ENCODE data around the gene PKD2L1. TPM values are rescaled to one million over a fixed set of nuclear protein-coding genes. Genes with fewer than 3 reads are reported as not detected.

PKD2L1 gene
- total and polyA plus RNA-seq, 9 of the 15 experiments (the other 6 are each of a cell fraction or from before 2014, with no cell fraction given), result not detected

- TF ChIP-seq JUND (IDR thresholded peaks at IDR 0.05; ENCODE audit: borderline replicate concordance, low read depth, low read length), result 0 out of 2 replicates have a peak, but pooled peaks have one; percentile 13
- no peak; the same call in 2 of the 3 replicates for TF ChIP-seq JUND (tag; IDR thresholded peaks at IDR 0.05; ENCODE audit: borderline replicate concordance, low read depth, low read length)
- TF ChIP-seq ZNF717 (CRISPR knock-in tag; IDR thresholded peaks at IDR 0.05), result no peak
- no peak for TF ChIP-seq NELFE (IDR thresholded peaks at IDR 0.05; ENCODE audit: insufficient read depth, insufficient read length)
- TF ChIP-seq NEUROD1 (IDR thresholded peaks at IDR 0.05; ENCODE audit: borderline replicate concordance, low read depth, low read length, partially characterized antibody), result peak; percentile 76
- TF ChIP-seq TBL1XR1 (IDR thresholded peaks at IDR 0.05; ENCODE audit: low read length in 2 of 2), result peak in 1 of 2 experiments; percentile 53; a peak in 1 of 4 replicates
- TF ChIP-seq SAP30 (IDR thresholded peaks at IDR 0.05; ENCODE audit: borderline replicate concordance, insufficient read depth, low read depth, low read length, poor library complexity, severe bottlenecking), result peak; percentile 54
- no peak for TF ChIP-seq ZNF41 (CRISPR knock-in tag; conservative IDR thresholded peaks at IDR 0.05)
- TF ChIP-seq ARID4B (CRISPR knock-in tag; IDR thresholded peaks at IDR 0.05), result peak; percentile 56; the same call in 1 of the 2 replicates
- TF ChIP-seq RB1 (IDR thresholded peaks at IDR 0.05; ENCODE audit: low read depth), result peak; percentile 42; the same call in 1 of the 2 replicates
- peak; percentile 52; the same call in 1 of the 2 replicates for TF ChIP-seq CXXC5 (CRISPR knock-in tag; IDR thresholded peaks at IDR 0.05)
- peak; percentile 61; the same call in 1 of the 2 replicates for TF ChIP-seq RBFOX2 (IDR thresholded peaks at IDR 0.05; ENCODE audit: low read depth, low read length)
- TF ChIP-seq POU5F1 (IDR thresholded peaks at IDR 0.05; ENCODE audit: borderline replicate concordance, low read depth, low read length, partially characterized antibody), result peak; percentile 86
- peak; percentile 25; the same call in 1 of the 2 replicates for TF ChIP-seq KHSRP (IDR thresholded peaks at IDR 0.05)
- peak; percentile 66 for TF ChIP-seq EP400 (IDR thresholded peaks at IDR 0.05)
- TF ChIP-seq L3MBTL2 (IDR thresholded peaks at IDR 0.05), result peak; percentile 43
- peak; percentile 99 for TF ChIP-seq MTA1 (IDR thresholded peaks at IDR 0.05; ENCODE audit: borderline replicate concordance)
Observed at GRCh38 chr10:100267239-100268104, 62.6 kb downstream of the PKD2L1 start, which contains the start of gene CWF19L1 (continued).
